ENCODE results near the gene PKD2L2. TPM values are rescaled to one million over a fixed set of nuclear protein-coding genes. Genes with fewer than 3 reads are reported as not detected.

The PKD2L2 gene
- total RNA-seq, 2 experiments from 2014 or later: not detected

Other genes with a start within 250 kb of the PKD2L2 start
- gene KLHL3, start 153.4 kb upstream of the PKD2L2 start, total RNA-seq: 10 to 100 TPM; 16.9 to 17.4 TPM
- 10 to 100 TPM; 53.7 to 57.0 TPM for gene HNRNPA0, start 135.1 kb upstream of the PKD2L2 start, total RNA-seq
- not detected for gene MYOT, start 21.6 kb upstream of the PKD2L2 start, total RNA-seq
- 10 to 100 TPM; 49.9 to 53.6 TPM for gene FAM13B, start 143.6 kb downstream of the PKD2L2 start, total RNA-seq
- not detected for gene WNT8A, start 194.6 kb downstream of the PKD2L2 start, total RNA-seq
- gene NME5, start 250.0 kb downstream of the PKD2L2 start, total RNA-seq: not detected

Data from CD8-positive, alpha-beta T cell (primary cell).